NCI-H187 treated with DMSO at 0.1 percent for 48 hours (cell line): ENCODE results near the gene CEPT1.

ENCODE experiments used
- DNase-seq: peaks from one replicate; lab custom pipeline; 2025; lab: John Stamatoyannopoulos, UW

CEPT1 gene

DNA sequence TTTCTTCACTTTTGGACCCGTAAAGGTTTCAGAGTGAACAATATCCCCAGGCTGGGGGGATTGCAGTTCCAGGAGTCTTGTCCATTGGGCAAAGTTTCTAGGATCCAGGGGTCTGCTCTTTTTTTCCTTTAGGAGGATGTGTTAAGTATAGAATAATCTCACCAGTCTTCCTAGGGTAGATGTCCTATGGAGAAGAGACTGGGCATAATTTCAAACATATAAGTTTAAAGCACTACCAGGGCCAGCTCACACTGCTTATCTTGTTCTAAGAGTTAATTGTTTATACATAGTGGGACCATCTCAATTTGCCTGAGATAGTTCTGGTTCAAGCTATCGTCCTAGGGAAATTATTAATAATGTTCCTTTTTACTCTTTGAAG lies 88.7 kb downstream of the CEPT1 start:
- no peak for DNase-seq

DNA sequence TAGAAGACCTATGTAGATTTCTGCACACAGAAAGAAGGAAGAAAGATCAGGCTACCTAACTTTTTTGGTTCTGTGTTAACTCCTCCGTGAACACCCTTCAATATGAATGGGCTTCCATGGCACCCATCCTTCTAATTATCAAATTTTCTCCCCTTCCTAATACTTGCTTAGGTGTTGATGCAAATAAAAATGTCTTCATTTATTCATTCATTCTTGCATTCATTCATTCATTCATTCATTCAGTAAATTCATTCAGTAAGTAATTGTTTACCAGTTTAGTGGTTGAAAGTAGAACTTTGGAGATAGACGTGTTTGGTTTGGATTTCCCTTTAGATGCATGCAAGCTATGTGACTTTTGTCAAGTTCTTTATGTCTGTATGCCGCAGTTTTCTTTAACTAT lies 92.1 kb downstream of the CEPT1 start:
- no peak for DNase-seq

DNA sequence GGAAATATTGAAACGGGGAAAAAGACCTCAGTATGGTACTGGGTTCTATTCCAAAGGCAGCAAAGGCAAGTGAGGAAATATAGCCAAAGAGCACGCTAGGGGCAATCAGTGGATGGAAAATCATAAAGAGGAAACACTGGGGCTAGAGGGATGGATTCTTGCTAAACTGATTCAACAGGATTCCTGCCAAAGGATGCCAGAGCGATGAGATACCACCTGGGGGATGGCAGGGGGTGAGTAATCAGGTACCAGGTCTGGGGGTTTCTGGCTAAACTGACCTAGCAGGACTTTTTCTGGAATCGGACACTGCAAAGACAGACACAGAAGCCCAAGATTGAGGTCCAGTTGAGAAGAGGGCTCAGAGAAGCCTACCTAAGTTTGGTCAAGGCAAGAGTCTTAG lies 94.2 kb downstream of the CEPT1 start:
- no peak for DNase-seq
